ENCODE measurements around the gene ATRN.

- TF ChIP-seq, protein P1, sequence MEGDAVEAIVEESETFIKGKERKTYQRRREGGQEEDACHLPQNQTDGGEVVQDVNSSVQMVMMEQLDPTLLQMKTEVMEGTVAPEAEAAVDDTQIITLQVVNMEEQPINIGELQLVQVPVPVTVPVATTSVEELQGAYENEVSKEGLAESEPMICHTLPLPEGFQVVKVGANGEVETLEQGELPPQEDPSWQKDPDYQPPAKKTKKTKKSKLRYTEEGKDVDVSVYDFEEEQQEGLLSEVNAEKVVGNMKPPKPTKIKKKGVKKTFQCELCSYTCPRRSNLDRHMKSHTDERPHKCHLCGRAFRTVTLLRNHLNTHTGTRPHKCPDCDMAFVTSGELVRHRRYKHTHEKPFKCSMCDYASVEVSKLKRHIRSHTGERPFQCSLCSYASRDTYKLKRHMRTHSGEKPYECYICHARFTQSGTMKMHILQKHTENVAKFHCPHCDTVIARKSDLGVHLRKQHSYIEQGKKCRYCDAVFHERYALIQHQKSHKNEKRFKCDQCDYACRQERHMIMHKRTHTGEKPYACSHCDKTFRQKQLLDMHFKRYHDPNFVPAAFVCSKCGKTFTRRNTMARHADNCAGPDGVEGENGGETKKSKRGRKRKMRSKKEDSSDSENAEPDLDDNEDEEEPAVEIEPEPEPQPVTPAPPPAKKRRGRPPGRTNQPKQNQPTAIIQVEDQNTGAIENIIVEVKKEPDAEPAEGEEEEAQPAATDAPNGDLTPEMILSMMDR (conservative IDR thresholded peaks at IDR 0.05; ENCODE audit: low read length), result no peak
- no peak for TF ChIP-seq EZH2phosphoT487 (IDR thresholded peaks at IDR 0.05; ENCODE audit: borderline replicate concordance, low read depth, low read length)
Observed at GRCh38 chr20:3472105-3472504, 1.3 kb downstream of the ATRN start.

Measured in OCI-LY7 (cell line).